Measurements from ENCODE around the gene WFS1.

The WFS1 gene, protein sequence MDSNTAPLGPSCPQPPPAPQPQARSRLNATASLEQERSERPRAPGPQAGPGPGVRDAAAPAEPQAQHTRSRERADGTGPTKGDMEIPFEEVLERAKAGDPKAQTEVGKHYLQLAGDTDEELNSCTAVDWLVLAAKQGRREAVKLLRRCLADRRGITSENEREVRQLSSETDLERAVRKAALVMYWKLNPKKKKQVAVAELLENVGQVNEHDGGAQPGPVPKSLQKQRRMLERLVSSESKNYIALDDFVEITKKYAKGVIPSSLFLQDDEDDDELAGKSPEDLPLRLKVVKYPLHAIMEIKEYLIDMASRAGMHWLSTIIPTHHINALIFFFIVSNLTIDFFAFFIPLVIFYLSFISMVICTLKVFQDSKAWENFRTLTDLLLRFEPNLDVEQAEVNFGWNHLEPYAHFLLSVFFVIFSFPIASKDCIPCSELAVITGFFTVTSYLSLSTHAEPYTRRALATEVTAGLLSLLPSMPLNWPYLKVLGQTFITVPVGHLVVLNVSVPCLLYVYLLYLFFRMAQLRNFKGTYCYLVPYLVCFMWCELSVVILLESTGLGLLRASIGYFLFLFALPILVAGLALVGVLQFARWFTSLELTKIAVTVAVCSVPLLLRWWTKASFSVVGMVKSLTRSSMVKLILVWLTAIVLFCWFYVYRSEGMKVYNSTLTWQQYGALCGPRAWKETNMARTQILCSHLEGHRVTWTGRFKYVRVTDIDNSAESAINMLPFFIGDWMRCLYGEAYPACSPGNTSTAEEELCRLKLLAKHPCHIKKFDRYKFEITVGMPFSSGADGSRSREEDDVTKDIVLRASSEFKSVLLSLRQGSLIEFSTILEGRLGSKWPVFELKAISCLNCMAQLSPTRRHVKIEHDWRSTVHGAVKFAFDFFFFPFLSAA

GRCh38 chr4:6269616-6270511, at the start of gene WFS1:
Gene WFS1 (plus strand): TSS chr4:6269850. CDS start chr4:6277456, 7,606 bp downstream.
- DNase-seq (ENCODE audit: low read depth), result peak; percentile 99

DNA sequence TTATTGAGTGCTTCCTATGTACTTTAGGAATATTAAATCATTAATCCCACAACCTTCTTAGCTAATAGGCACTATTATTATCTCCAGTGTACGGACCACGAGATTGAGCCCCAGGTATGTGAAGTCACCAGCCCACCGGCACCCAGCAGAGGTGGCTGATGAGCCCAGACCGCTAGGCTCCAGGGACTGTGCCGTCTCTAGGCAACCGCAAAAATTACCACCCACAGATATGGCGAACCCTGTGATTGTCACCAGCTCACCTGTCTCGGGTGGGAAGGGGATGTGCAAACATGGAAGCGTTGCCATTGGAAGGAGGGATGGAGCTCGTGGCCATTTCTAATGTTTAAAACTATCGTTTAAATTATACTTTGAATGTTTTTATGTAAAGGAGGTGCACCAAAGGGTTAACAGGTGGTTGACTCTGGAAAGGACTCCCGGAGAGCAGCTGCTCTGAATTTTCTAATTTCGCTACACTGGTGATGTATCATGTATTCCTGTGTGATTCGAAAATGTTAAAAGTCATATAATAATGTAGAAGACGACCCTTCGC, 48.3 kb upstream of the WFS1 start:
- DNase-seq (ENCODE audit: low read depth), result no peak

DNA sequence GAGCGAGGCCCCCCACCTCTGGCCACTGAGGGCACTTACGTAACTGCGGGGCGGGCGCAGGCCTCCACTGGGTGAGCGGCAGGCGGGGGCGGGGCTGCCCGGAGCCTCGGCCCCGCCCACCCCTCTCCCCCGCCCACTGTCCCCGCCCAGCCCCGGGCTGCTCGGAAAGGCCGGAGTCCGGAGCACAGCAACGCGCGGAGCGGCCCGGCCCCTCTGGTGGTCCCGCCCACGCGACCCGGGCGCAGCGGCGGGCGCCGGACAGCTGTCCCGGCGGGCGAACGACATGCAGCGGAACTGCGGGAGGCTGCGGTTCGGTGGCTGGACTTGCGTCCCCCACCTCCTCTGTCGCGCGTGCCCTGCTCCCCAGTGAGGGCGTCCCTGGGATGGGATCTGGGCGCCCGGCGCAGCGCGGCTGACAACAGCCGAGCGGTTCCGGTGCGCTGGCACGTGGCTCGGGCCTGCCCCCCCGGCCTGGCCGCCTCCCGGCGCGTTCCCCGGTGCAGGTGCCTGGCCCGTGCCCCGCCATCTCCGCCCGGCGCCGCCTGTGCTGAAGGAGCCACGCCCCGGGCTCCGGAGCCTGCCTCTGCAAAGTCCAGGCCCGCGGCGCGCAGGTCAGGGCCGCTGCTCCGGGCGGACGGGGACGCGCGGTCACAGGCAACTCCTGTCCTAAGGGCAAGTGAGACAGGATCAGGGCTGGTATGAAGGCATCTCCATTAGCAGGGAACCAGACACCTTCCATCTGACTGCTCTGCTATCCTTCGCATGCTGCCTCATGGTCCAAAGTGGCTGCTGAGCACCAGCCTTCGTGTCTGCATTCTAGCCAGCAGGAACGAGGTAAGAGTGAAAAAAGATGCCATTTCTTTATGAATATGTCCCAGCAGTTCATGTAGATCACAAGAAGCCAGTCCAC, 47.5 kb upstream of the WFS1 start:
- no peak for DNase-seq (ENCODE audit: low read depth)

- DNase-seq (ENCODE audit: low read depth), result no peak
Observed at GRCh38 chr4:6222761-6223292, 46.8 kb upstream of the WFS1 start.

- DNase-seq (ENCODE audit: low read depth), result no peak
Observed at GRCh38 chr4:6224735-6225134, 44.9 kb upstream of the WFS1 start.

DNA sequence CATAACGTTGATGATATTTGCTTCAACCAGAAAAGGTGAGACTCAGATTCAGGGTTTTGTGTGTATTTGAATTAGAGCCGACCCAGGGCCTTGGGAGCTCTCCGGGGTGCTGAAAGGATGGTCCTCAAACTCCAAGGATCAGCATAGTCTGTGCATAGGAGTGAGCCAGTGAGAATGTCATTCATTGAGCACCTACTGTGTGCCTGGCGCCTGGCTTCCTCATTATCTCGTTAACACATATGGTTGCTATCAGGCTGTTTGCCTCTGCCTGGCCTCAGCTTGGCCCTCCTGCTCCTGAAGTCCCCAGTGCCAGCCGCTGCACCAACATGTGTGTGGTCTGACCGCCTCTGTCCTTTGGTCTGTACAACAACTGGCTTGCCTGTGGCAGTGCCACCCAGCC, 44.2 kb upstream of the WFS1 start:
- no peak for DNase-seq (ENCODE audit: low read depth)

- DNase-seq (ENCODE audit: low read depth), result no peak
Observed at GRCh38 chr4:6226506-6226905, 43.1 kb upstream of the WFS1 start.

GRCh38 chr4:6227412-6228157, 42.1 kb upstream of the WFS1 start:
- no peak for DNase-seq (ENCODE audit: low read depth)

GRCh38 chr4:6228158-6229067, 41.2 kb upstream of the WFS1 start:
- no peak for DNase-seq (ENCODE audit: low read depth)

GRCh38 chr4:6229095-6229494, 40.6 kb upstream of the WFS1 start:
- no peak for DNase-seq (ENCODE audit: low read depth)

- DNase-seq (ENCODE audit: low read depth), result no peak
Observed at GRCh38 chr4:6229671-6230501, 39.8 kb upstream of the WFS1 start.

GRCh38 chr4:6230502-6230785, 39.2 kb upstream of the WFS1 start:
- DNase-seq (ENCODE audit: low read depth), result no peak

GRCh38 chr4:6230827-6231662, 38.6 kb upstream of the WFS1 start:
- no peak for DNase-seq (ENCODE audit: low read depth)

DNA sequence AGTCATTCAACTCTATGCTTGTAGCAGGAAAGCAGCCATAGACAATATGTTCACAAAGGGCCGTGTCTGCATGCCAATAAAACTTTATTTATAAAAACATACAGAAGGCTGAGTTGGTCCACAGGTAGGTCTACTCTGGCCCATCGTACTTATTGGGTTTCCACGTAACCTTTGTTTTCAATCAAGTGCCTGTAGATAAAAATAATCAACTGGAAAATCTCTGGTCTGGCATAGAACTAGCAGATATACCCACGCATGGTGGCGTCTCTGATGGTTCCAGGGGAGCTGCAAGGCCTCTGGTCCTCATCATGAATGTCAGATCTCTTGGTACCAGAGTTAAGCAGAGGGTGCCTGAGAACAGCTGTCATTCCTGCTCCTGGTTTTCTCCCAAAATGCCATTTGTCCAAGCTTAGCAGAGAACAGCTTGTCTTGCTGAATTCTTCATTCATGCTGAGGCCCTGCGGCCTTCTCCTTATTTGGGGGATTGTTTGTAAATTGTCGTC, 37.9 kb upstream of the WFS1 start:
- no peak for DNase-seq (ENCODE audit: low read depth)

DNA sequence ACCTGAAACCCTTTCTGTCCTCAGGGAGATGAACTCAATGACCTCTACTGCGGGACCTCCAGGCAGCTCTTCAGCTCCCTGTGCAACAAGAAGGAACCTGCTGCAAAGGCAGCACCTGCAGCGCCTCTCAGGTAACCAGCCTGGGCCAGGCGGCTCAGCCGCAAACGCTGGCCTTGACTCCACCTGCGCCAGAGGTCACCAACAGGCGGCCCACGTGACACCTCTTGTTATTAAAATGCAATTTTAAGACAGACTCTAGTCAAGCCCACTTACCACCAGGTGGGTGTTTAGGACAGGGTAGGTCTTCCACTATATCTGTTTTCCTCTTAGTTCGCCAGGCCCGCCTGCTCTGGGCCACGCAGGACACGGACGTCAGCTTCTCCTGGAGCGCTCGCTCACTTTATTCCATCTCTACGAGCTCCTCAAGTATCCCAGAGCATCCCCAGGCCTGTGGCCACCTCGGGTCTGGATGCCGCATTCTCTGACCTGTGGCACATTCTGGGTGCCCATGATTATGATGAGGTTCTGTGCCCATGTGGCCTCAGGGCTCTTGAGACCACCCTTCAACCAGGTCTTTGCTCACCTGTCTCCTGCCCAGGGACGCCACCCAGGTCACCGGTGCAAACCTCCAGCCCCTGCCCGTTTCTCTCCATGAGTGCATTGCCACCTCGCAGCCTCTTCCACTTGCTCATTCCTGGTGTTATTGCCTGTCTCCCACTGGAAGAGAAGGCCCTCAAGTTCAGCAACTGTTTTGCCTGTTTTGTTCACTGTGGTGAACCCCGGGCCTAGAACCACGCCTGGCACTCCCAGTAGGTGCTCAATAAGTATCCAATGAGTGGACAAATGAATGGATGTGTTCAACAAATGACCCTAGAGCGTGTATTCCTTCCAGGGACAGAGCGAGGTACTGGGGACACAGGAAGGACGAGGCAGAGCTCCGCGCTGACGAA, 36.5 kb upstream of the WFS1 start:
- no peak for DNase-seq (ENCODE audit: low read depth)

DNA sequence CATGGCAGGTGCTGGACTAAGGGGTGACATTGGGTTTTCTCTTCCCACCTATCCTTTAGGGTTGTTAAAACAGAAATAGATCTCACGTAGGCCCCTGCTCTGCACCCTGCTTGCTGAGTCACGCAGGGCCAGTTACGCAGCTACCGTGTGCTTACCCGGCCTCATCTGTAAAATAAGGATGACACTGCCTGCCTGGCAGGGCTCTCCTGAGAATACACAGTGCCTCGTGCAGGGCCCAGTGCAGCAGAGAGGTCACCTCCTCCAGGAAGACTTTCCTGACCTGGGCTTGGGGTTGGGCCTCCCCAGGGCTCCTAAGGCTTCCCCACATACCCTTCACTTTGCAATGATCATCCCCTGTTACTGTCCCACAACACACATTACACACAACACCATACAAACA, 35.7 kb upstream of the WFS1 start:
- no peak for DNase-seq (ENCODE audit: low read depth)
